Islet of Langerhans (tissue), 1 donor: ENCODE data around the gene FCRL3.
"Not testable (repeated sequence)": the region's sequence is repeated elsewhere in the genome, so short reads cannot be mapped to it uniquely, and the experiment has no call there.

Source experiments
- FAIRE-seq: peaks from one replicate; lab custom pipeline; 2011; peaks lifted over from hg19 to GRCh38; lab: Jason Lieb, UNC

The FCRL3 gene, protein sequence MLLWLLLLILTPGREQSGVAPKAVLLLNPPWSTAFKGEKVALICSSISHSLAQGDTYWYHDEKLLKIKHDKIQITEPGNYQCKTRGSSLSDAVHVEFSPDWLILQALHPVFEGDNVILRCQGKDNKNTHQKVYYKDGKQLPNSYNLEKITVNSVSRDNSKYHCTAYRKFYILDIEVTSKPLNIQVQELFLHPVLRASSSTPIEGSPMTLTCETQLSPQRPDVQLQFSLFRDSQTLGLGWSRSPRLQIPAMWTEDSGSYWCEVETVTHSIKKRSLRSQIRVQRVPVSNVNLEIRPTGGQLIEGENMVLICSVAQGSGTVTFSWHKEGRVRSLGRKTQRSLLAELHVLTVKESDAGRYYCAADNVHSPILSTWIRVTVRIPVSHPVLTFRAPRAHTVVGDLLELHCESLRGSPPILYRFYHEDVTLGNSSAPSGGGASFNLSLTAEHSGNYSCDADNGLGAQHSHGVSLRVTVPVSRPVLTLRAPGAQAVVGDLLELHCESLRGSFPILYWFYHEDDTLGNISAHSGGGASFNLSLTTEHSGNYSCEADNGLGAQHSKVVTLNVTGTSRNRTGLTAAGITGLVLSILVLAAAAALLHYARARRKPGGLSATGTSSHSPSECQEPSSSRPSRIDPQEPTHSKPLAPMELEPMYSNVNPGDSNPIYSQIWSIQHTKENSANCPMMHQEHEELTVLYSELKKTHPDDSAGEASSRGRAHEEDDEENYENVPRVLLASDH

DNA sequence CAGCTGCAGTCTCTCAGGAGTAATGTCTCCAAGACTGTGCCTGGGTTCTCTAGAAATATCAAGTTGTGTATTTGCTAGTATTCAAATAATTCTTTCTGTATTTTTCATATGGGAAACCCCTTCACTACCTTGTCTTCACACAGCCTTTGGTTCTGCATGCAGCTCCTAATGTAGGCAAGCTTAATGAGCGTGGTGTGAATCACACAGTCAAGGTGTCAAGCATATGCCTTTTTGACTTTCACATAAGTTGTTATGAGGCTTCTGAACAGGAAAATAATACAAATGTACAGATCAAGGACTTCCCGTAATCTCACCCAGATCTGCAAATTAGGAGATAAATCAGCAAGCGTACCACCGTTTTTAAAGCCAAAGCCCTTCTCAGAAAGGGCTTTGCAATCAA is at the start of gene FCRL3:
Gene FCRL3, minus strand, starts transcription at position 38 of the 400 bp plus-strand sequence. CDS start 280 bp downstream, outside the sequence.
- no peak for FAIRE-seq

DNA sequence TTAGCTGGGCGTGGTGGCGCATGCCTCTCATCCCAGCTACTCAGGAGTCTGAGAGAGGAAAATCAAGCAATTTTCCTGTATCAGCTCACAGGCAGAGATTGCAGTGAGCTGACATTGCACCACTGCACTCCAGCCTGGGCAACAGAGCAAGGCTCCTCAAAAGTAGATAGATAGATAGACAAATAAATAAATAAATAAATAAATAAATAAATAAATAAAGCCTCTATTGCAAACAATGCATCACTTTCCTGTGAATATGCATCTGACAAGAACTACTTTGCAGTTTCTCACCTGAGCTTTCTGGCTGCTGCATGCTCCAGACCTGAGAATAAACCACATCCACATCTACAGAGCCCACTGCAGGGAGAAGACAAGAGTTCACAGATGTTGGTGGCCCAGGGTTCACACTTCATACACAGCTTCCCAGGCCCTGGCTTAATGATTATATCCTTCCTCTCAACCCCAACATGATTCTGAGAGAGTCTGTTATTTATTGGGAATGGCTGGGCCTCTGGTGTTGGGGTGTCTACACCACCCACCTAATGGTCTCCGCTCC is 47.8 kb upstream of the FCRL3 start:
- no peak for FAIRE-seq

DNA sequence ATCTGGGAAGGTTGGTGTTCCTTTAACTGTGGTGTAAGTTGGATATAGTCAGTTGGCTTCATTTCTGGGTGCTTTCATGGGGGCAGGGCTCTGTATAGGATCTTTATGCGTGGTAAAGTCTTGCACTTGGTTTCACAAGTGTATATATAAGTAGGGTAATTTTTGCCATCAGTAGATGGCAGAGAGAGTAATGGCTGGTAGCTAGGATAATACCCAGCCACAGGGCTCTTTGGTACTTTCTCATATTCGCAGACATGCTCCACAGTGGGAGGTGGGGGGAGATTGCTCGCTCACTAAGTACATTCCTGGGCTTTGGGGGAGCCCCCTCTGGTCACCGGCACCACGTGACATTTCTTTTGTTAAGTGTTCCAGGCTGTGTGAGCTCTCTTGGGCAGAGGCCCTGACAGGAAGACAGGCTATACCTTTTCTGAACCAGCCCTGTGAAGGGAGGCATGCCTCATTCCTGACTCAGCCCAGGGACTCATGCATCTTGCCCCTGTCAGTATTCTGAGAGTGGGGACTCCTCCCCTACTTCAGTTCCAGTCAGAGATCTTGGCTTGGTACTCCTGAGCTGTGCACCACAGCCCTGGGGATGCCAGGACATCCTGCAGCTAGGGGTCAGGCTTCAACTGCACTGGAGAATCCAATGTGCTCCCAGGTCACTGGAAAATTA is 38.8 kb upstream of the FCRL3 start:
- FAIRE-seq = no peak

DNA sequence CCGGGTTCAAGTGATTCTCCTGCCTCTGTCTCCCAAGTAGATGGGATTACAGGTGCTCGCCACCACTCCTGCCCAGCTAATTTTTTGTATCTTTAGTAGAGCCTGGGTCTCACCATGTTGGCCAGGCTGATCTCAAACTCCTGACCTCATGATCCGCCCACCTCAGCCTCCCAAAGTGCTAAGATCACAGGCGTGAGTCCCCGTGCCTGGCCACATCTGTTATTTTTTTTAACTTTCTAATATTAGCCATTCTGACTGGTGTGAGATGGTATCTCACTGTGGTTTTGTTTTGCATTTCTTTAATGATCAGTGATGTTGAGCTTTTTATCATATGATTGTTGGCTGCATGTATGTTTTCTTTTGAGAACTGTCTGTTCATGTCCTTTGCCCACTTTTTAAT is 35.4 kb upstream of the FCRL3 start:
- FAIRE-seq = not testable (repeated sequence)

DNA sequence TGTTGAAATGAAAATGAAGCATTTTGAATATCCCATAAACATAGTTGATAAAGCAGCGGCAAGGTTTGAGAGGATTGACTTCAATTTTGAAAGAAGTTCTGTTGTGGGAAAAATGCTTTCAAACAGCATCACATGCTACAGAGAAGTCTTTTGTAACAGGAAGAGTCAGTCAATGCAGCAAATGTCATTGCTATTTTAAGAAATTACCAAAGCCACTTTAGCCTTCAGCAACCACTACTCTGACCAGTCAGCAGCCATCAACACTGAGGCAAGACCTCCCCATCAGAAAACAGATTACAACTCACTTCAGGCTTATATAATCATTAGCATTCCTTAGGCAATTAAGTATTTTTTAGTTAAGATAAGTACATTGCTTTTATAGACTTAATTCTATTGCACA is 33.8 kb upstream of the FCRL3 start:
- FAIRE-seq = no peak

DNA sequence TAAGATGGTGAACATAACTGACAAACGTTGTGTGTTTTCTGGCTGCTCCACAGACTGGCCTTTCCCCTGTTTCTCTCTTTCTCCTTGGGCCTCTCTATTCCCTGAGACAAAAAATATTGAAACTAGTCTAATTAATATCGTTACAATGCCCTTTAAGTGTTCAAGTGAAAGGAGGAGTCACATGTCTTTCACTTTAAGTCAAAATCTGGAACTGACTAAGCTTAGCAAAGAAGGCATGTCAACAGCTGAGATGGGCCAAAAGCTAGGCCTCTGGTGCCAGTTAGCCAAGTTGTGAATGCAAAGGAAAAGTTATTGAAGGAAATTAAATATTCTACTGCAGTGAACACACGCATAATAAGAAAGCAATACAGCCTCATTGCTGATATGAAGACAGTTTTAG is 32.2 kb upstream of the FCRL3 start:
- no peak for FAIRE-seq

DNA sequence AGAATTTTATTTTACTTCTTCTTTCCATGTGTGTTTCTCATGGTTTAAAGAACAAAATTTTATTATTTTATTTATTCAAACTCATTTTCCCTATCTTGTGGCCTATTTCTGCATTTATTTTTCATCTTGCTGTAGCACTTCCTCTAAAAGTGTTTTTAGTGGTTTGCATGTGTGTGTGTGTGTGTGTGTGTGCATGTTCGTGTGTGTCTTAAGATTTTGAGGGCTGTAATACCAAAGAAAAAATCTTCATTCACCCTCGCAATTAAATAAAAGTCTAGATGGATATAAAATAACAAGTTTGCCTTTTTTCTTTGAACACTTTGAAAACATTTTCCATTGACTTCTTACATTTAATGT is 24.6 kb upstream of the FCRL3 start:
- FAIRE-seq = no peak

DNA sequence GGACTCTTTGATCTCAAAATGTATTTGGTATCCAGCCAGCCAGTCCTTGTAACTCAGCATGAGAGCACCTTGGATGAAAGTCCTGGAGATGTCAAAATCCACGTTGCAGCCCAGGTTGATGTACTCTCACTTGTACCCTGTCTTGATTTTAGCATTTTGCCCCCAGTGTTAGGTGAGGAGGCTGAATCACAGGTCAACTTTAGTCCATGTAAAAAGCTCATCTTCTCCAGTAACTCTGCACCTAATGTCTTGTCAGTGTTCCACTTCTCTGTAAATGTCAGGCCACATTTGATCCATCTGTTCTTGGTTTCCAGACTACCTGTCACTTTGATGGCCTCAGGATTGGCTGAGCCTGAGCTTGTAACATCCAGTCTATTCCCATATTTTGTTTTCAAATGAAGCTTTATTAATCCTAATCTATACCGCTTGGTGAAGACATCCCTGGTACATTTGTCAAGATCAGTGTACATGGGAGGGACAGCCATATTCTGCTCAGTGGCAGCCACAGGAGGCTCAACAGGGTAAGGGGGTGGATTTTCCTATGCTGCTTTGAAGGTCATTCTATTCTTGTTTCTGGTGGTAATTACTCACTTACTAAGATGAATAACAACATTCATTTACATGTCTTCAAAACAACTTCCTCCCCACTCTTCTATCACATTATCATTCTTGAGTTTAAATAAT is 24.1 kb upstream of the FCRL3 start:
- FAIRE-seq = no peak

DNA sequence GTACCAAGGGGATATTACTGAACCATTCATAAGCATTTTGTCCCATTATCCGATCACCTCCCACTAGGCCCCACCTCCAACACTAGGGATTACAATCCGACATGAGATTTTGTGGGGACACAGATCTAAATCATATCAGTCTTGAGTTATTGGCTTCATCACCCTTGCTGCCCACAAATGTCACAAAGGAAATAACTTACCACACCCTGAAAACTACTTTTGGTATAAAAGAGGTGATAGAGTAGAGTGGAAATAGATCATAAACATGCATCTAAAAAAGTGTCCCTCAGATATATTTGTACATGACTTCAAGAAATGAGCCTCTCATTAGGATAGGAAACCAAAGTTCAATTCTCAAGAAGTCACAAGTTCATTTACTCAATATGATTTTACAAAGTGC is 22.6 kb upstream of the FCRL3 start:
- no peak for FAIRE-seq

DNA sequence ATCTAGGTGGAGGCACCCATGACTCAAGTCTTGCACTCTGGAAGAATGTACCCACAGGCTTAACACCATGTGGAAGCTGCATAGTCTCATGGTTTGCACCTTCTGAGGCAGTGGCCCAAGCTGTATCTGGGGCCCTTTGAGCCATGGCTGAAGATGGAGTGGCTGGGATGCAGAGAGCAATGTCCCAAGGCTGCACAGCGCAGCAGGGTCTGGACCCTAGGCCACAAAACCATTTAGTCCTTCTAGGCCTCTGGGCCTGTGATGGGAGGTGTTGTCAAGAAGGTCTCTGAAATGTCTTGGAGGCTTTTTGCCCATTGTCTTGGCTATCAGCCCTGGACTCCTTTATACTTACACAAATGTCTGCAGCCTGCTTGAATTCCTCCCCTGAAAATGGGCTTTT is 21.4 kb upstream of the FCRL3 start:
- no peak for FAIRE-seq

DNA sequence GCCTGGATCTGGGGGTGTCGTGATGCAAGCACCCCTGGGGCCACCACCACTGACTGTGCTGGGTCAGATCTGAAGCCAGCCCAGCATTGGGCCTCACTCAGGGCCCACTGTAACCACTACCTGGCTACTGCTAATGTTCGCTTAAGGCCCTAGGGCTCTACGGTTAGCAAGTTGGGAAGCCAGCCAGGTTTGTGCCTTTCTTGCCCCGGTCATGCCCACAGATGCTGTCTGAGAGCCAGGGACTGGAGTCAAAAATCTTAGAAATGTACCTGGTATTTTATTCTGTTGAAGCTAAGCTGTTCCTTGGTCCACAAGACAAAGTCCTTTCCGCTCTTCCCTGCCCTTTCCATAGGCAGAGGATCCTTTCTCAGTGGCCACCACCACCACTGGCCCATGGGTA is 15.2 kb upstream of the FCRL3 start:
- FAIRE-seq = no peak

DNA sequence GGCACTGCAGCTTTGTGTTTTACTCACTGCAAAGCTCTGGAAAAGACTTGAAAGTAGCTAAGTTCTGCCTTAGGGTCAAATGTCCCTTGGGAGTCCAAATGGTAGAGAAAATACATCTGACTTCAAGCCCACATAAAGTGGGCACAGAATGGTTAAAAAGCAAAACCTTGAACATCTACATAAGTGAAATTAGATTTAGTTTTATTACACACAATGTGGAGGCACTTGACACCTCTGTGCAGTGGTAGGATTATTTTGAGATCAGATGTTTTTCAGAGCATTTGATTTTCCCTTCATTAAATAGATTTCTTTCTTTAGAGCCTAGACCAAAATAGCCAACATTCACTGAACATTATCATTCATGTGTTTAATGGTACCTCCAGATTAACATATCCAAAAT is 11.2 kb upstream of the FCRL3 start:
- FAIRE-seq = no peak

DNA sequence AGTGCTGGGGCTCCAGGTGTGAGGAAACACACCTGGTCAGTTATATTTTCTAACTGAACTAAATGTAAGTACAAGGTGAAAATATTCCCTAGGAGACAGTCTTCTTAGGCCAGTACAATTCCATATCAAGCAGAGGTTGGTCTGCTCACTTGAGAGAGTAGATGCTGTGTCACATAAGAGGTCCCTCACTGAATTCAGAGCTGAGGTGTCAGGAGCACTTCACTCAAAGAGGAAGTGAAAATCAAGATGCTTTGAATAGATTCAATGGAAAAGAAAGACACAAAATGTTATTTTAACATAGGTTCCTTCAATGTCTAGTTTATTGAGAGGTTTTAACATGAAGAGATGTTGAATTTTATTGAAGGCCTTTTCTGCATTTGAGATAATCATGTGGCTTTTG is 4.3 kb upstream of the FCRL3 start:
- no peak for FAIRE-seq

DNA sequence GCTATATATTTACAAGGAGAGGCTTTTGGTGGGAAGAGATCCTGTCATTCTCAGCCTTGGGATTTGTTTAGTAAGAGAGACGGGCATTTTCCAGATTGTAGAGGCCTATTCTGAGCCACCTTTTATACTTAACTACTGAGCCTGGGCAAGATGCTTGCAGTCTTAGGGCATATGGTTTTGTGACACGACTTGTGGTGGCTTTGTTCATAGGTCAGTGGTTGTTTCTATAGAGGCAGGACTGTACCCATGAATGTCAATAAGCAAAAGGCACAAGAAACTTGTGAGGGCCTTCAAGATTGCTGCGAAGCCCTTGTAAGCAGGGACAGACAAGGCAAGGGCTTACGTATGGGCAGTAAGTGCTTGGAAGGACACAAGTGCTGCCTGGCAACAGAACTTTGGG is 3.4 kb upstream of the FCRL3 start:
- FAIRE-seq = no peak

DNA sequence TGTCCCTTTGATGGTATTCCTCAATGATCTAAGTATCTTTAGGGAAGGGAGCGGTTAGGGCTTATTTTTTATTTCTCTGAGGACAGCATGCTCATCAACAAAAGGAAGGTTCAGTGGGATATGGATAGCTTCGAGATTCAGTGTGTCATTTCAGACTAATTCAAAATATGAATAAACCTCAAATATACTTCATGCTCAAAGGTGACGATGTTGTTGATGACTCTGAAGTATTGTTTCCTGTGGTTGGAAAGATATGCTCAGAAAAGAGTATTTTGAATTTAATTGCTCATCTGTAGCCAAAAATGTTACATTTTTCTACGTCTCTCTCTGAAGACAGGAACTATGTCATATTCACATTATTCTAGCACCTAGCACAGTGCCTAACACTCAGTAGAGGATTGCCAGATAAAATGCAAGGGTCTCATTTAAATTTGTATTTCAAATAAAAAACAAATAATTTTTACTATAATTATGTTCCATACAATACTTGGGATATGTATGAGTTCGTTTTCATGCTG is 1.8 kb upstream of the FCRL3 start:
- no peak for FAIRE-seq

DNA sequence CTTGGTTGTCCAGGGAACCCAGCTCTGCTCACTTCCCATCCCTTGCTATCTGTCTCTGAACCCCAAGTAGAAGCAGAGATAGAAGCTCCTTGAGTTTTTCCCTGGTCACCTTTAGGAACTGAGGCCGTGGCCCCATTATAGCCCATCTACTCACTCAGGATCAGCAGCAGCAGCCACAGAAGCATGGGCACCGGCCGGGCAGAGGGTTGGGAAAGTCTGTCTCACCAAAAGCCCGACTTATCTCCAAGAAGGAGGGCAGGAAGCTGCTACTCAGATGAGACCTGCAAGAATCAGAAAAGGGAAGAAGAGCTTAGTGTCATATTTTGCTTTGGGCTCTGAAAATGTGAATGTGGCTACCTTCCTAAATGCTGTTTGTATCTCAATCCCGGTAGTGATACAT is 264 bp downstream of the FCRL3 start:
- no peak for FAIRE-seq

DNA sequence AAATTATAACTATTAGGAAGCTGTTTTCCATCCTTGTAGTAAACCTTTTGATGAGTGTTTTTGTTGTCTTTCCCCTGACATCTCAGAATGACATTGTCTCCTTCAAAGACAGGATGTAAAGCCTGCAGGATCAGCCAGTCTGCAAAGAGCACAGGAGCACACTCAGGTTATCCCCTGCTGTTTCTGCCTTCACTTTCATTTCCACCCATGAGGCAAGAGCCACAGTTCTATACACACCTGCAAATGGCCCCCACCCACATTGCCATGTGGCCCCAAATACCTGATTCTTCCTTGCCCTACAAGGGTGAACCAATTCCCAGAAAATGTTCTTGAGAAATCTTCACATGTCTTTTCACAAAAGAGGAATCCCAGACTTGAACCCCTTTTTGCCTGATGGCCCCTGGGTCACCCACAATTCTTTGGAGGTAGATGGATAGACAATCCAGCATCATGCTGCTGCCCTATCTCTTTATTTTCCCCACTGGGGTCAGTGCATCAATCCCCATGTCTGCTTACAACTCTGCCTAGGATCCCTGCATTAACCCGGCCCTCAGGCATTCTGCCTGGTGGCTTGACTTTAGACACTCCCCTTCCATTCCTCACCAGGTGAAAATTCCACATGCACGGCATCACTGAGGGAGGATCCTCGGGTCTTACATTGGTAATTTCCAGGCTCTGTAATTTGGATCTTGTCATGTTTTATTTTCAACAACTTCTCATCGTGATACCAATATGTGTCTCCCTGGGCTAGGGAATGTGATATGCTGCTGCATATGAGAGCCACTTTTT is 2.6 kb downstream of the FCRL3 start:
- FAIRE-seq = no peak

DNA sequence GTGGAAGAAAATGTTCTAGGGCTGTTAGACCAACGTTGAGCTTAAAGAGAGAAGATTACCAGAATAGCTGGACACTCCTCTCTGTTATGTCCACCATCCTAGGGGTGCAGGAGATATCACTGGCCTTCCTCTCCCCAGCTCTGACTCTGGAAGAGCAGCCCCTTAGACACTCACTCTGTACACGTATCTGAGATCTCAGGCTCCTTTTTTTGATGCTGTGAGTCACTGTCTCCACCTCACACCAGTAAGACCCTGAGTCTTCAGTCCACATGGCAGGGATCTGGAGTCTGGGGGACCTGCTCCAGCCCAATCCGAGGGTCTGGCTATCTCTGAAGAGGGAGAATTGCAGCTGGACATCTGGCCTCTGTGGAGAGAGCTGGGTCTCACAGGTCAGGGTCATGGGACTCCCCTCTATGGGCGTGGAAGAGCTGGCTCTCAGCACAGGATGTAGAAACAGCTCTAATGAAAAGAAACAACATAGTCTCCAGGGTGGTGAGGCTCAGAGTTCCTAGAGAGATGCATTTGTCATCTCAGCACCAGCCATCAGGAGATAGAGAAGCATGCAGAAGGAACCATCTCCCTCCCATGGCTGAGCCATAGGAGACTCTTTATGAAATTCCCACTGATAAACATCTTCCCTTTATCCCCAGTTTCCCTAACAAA is 3.5 kb downstream of the FCRL3 start:
- FAIRE-seq = no peak

DNA sequence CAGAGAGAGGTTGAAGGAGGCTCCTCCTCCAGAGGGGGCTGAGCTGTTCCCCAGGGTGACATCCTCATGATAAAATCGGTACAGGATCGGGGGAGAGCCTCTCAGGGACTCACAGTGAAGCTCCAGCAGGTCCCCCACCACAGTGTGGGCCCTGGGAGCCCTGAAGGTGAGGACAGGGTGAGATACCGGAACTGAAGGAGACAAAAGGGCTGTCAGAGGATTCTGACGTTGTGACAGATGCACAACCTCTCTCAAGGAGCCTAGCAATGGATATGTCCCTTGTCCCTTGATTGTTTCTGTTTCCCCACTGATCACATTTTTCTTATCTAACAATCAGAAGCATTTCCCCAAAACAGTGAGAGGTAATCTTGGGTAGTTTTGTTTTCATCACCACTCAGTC is 5.2 kb downstream of the FCRL3 start:
- no peak for FAIRE-seq

DNA sequence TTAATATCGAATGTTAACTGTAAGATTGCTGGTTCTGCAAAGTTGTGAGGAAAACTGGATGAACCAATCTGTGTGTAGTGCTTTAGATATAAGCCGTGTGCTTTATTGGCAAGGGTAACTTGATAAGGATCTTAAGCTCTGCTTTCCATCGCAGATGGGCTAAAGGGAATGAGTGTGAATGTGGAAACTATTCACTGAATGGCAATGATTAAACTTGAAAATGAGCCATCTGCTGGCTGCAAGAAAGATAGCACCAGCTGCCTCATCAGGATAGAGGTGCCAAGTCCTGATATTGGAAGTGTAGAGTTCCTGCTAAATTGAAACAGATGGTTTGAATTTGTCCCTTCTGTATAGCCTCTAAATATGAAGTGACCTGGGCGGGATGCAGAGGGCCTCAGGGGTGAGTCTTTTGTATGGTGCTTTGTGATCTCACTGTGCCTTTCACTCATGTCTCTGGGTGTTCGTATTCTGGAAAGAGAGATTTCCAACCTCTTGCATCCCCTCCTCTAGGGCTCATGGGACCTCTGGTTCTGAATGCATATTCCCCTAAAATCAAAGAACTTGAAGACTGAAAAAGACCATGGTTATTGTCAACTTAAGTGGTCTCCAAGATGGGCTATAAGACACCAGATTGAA is 9.2 kb downstream of the FCRL3 start:
- peak; percentile 27 for FAIRE-seq
